ENCODE measurements around the gene ARL5B.

The ARL5B gene

GRCh38 chr10:18659125-18659818 is at the start of gene ARL5B:
Gene ARL5B, plus strand, starts transcription at chr10:18659431. Its CDS starts 207 bp downstream, at chr10:18659638.
- no peak for TF ChIP-seq GATA2 (IDR thresholded peaks at IDR 0.05; ENCODE audit: low read depth, low read length)
- TF ChIP-seq GATA3 (IDR thresholded peaks at IDR 0.05; ENCODE audit: low read depth, low read length), result no peak

- no peak for TF ChIP-seq GATA2 (IDR thresholded peaks at IDR 0.05; ENCODE audit: low read depth, low read length)
- TF ChIP-seq GATA3 (IDR thresholded peaks at IDR 0.05; ENCODE audit: low read depth, low read length), result no peak
Measured at GRCh38 chr10:18610517-18610916, 48.7 kb upstream of the ARL5B start.

DNA sequence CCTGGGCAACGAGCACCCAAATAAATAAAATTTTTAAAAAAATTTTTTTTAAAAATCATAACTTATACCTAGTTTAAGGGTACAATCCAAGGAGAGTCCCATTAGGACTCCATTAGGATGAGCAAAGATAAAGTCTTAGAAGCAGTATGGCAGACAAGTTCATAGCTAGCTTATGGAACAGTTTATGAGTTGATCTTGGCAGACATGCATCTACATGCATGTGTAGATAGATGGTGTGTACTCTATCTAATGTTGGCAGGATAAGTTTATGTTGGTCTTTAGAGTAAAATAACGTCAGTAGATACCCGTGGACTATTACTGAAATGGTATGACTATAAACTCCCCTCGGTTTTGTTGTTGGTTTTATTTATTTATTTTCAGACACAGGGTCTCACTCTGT is 48.1 kb upstream of the ARL5B start:
- no peak for TF ChIP-seq GATA3 (IDR thresholded peaks at IDR 0.05; ENCODE audit: low read depth, low read length)
- no peak for TF ChIP-seq GATA2 (IDR thresholded peaks at IDR 0.05; ENCODE audit: low read depth, low read length)

GRCh38 chr10:18615618-18616017 is 43.6 kb upstream of the ARL5B start:
- TF ChIP-seq GATA2 (IDR thresholded peaks at IDR 0.05; ENCODE audit: low read depth, low read length) (no peak), GATA3 (IDR thresholded peaks at IDR 0.05; ENCODE audit: low read depth, low read length) (no peak)

DNA sequence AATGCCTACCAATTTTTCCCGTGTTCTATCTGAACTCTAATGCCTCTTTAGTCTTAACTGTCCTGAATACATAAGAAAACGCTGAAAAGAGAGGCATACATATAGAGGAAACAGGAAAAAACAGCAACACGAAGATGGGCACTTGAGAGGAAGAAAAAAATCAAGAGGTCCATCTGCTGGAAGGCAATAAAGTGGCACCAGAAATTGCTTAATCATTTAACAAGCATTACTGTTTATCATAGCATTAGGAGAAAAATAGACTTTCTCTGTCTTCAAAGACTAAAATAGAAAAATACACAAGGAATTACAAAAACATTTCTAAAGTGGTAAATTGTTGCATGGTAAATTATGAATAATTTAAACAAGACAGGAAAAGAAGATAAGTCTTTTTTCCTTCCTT is 42.9 kb upstream of the ARL5B start:
- TF ChIP-seq GATA3 (IDR thresholded peaks at IDR 0.05; ENCODE audit: low read depth, low read length) (no peak), GATA2 (IDR thresholded peaks at IDR 0.05; ENCODE audit: low read depth, low read length) (no peak)

DNA sequence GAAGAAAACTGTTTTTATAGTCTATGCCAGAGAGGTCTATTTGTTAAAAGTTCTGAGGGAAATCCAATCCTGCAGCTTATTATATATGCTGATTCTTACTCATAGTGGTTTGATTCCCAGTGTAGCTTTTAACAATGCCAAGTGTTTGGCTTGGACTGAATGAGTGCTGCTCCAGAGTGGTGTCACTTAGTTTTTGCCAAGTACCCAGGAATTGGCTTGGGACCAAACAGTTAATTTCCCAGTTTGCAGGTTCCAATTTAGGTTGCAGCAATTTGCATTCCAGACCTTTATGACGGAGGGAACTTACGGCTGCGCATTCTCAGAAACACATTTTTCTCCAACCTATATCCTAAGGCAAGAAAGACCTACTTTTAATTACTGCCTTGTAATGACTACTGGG is 40.2 kb upstream of the ARL5B start:
- TF ChIP-seq GATA3 (IDR thresholded peaks at IDR 0.05; ENCODE audit: low read depth, low read length) (no peak), GATA2 (IDR thresholded peaks at IDR 0.05; ENCODE audit: low read depth, low read length) (no peak)

DNA sequence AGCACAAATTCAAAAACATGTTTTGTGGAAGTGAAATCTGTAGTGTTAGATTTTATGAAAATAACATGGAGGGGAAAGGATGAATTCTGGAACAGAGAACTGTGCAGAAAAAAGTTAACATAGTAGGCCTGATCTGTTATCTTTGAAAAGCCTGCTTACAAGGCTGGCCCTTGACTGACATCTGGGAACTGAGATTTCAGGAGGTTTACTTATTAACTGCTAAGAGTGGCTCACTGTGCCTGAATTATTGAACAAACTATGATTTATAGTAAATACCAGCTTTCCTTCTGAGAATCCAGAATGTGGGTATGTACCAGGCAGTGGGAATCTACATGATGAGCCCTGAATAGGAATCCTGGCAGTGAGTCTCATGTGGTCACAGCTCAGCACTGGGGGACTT is 38.4 kb upstream of the ARL5B start:
- TF ChIP-seq GATA2 (IDR thresholded peaks at IDR 0.05; ENCODE audit: low read depth, low read length), result no peak
- no peak for TF ChIP-seq GATA3 (IDR thresholded peaks at IDR 0.05; ENCODE audit: low read depth, low read length)

DNA sequence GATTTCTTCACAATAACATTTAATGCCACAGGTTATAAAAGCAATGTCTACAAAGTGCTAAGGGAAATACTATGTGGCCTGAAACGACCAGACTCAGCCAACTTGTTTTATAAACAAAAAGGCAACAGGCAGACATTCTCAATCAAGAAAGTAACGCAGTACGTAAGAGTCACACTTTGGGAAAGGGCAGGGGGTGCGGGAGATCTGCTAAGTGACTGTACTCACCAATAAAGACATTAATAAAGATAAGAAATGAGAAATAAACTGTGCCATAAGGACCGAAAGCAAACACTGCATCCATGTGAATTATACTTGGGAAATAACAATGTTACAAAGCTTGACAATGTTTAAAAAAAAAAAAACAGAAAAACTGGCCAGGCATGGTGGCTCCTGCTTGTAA is 33.3 kb upstream of the ARL5B start:
- TF ChIP-seq GATA3 (IDR thresholded peaks at IDR 0.05; ENCODE audit: low read depth, low read length) (no peak), GATA2 (IDR thresholded peaks at IDR 0.05; ENCODE audit: low read depth, low read length) (no peak)

- TF ChIP-seq GATA3 (IDR thresholded peaks at IDR 0.05; ENCODE audit: low read depth, low read length), result no peak
- TF ChIP-seq GATA2 (IDR thresholded peaks at IDR 0.05; ENCODE audit: low read depth, low read length), result no peak
Measured at GRCh38 chr10:18635995-18636394, 23.2 kb upstream of the ARL5B start.

DNA sequence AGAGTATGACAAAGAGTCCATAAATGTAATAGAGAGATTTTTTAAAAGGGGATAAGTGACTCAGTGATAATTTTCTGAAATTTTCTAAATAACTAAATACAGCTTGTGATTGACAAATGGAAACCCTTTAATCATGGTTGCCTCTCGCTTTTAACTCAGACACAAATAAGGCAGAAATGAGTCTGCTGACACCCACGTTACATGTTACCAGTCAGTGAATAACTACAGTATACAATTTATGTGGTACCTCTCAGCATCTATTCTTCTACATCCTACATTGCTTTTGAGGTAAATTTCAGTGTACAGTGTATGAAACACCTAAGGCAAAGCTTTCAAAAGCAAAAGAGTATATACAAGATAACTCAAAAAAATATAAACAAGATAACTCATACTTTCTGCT is 12.1 kb upstream of the ARL5B start:
- TF ChIP-seq GATA2 (IDR thresholded peaks at IDR 0.05; ENCODE audit: low read depth, low read length) (no peak), GATA3 (IDR thresholded peaks at IDR 0.05; ENCODE audit: low read depth, low read length) (no peak)

- no peak for TF ChIP-seq GATA3 (IDR thresholded peaks at IDR 0.05; ENCODE audit: low read depth, low read length)
- TF ChIP-seq GATA2 (IDR thresholded peaks at IDR 0.05; ENCODE audit: low read depth, low read length), result no peak
Measured at GRCh38 chr10:18647945-18648344, 11.3 kb upstream of the ARL5B start.

DNA sequence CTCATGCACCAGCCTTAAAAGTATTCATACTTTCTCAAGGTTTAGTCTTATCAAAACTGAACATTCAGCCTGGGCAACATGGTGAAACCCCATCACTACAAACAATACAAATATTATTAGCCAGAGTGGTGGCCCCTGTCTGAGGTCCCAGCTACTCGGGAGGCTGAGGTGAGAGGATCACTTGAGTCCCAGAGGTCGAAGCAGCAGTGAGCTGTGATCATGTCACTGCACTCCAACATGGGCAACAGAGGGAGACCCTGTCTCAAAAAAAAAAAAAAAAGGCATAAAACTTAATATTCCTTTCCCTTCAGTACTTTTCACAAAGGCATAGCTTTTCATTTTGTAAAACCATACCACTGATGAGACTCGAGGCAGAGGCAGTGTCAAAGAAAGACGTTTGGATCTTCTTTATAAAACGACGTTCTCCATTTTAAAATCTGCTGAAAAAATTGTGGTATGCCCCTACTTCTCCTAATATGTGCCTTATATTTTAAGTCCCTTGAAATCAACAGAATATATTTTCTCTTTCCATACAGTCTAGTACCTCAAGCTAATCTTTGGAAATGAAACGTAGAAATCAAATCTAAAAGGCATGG is 9.8 kb upstream of the ARL5B start:
- TF ChIP-seq GATA2 (IDR thresholded peaks at IDR 0.05; ENCODE audit: low read depth, low read length) (no peak), GATA3 (IDR thresholded peaks at IDR 0.05; ENCODE audit: low read depth, low read length) (no peak)

DNA sequence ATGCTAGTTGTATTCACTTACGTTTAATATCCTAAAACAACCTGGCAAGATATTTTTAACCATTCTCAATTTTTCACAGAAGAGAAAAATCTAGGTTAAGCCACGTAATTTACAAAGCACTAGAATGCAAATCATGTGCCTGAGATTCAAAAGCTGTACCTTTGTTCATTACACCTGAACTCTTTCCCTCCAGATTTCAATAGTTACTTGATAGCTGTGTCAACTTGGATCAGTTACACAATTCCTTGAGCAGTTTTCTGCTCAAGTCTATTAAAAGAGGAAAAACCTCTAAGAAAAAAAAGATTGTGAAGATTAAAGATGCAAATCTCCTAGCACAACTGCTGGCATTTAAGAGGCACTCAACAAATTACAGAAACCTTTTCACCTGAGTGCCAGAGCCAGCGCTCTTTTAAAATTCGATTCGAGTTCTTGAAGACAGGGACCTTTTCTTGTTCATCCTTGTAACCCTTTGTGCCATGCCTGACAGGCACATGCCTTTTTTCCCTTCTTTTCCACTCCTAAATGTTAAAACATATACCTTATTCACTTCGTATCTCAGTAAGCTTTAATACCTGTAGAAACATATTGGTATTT is 8.7 kb upstream of the ARL5B start:
- TF ChIP-seq GATA3 (IDR thresholded peaks at IDR 0.05; ENCODE audit: low read depth, low read length), result no peak
- TF ChIP-seq GATA2 (IDR thresholded peaks at IDR 0.05; ENCODE audit: low read depth, low read length), result no peak

- peak; percentile 76 for TF ChIP-seq GATA3 (IDR thresholded peaks at IDR 0.05; ENCODE audit: low read depth, low read length)
- peak; percentile 97 for TF ChIP-seq GATA2 (IDR thresholded peaks at IDR 0.05; ENCODE audit: low read depth, low read length)
Measured at GRCh38 chr10:18651324-18652007, 7.8 kb upstream of the ARL5B start, which contains the start of gene NSUN6. Gene NSUN6, minus strand, starts transcription at chr10:18651587. Its CDS starts 384 bp downstream, at chr10:18651203.

Measured in SH-SY5Y (cell line).